GM21717 (cell line): ENCODE measurements around the gene CNOT4.
"Not testable (repeated sequence)": the region's sequence is repeated elsewhere in the genome, so short reads cannot be mapped to it uniquely, and the experiment has no call there.

Experiments used
- ATAC-seq: cut with Tn5 transposase; IDR thresholded peaks from one replicate; pipeline ENCODE4 v1.9.1; 2021; ENCODE audit warnings: mild to moderate bottlenecking, moderate library complexity; ENCODE audit not compliant: unreplicated experiment

CNOT4 gene

GRCh38 chr7:135333946-135334345 is 176.0 kb downstream of the CNOT4 start:
- no peak for ATAC-seq

GRCh38 chr7:135333200-135333599 is 176.7 kb downstream of the CNOT4 start:
- no peak for ATAC-seq

GRCh38 chr7:135330088-135330487 is 179.8 kb downstream of the CNOT4 start:
- no peak for ATAC-seq

- ATAC-seq, result no peak
These were observed 181.4 kb downstream of the CNOT4 start for GRCh38 chr7:135328526-135328925.

- no peak for ATAC-seq
These were observed 181.8 kb downstream of the CNOT4 start for GRCh38 chr7:135328053-135328452.

GRCh38 chr7:135327458-135327857 is 182.4 kb downstream of the CNOT4 start:
- ATAC-seq, result no peak

- ATAC-seq, result no peak
These were observed 183.1 kb downstream of the CNOT4 start for GRCh38 chr7:135326636-135327280.

GRCh38 chr7:135322571-135323340 is 187.1 kb downstream of the CNOT4 start:
- no peak for ATAC-seq

GRCh38 chr7:135321556-135321955 is 188.3 kb downstream of the CNOT4 start:
- ATAC-seq, result no peak

- not testable (repeated sequence) for ATAC-seq
These were observed 188.9 kb downstream of the CNOT4 start for GRCh38 chr7:135320953-135321352.

- no peak for ATAC-seq
These were observed 189.6 kb downstream of the CNOT4 start for GRCh38 chr7:135320268-135320667.

- no peak for ATAC-seq
These were observed 192.1 kb downstream of the CNOT4 start for GRCh38 chr7:135317676-135318325.

GRCh38 chr7:135316648-135317313 is 193.1 kb downstream of the CNOT4 start:
- no peak for ATAC-seq

- ATAC-seq, result no peak
These were observed 195.9 kb downstream of the CNOT4 start for GRCh38 chr7:135313971-135314370.
